HepG2 (cell line): ENCODE measurements around the gene LRRC8E.

Source experiments
- CREB1 ChIP-seq, 2 experiments: fragments of 450-650 bp in 1 of 2; IDR thresholded peaks; 2 replicates each; pipeline ENCODE4 v1.6.1; 2016 to 2017; ENCODE audit warnings: control low read depth in 1 of 2, mild to moderate bottlenecking in 1 of 2, missing compliant biosample characterization in 1 of 2, missing genetic modification characterization in 1 of 2
- CTCF ChIP-seq: sonication (generic); formaldehyde crosslinking; IDR thresholded peaks from 2 replicates; pipeline ENCODE4 v1.5.0; 2020; ENCODE audit warnings: mild to moderate bottlenecking, missing genetic modification reagents, moderate library complexity
- NFYB ChIP-seq: sonication (generic); formaldehyde crosslinking; IDR thresholded peaks from 2 replicates; pipeline ENCODE4 v1.4.0; 2020; ENCODE audit warnings: missing genetic modification reagents
- POLR2AphosphoS5 ChIP-seq: IDR thresholded peaks from 2 replicates; pipeline ENCODE4 v1.6.1; 2012; ENCODE audit warnings: low read depth, low read length
- RBM39 ChIP-seq: fragments of 200-400 bp; formaldehyde crosslinking; IDR thresholded peaks from one replicate; pipeline ENCODE4 v1.6.1; 2018; ENCODE audit warnings: antibody characterized with exemption, mild to moderate bottlenecking, low read depth, low read length; ENCODE audit not compliant: poor library complexity, severe bottlenecking

GRCh38 chr19:7903244-7904073 is 15.1 kb downstream of the LRRC8E start, which contains the start of gene MAP2K7:
- TF ChIP-seq RBM39, result no peak
- TF ChIP-seq CTCF (CRISPR knock-in tag), result peak; percentile 99
- peak; percentile 76 for TF ChIP-seq CREB1 (IDR thresholded peaks at IDR 0.05)
- no peak for TF ChIP-seq CREB1 (CRISPR knock-in tag; IDR thresholded peaks at IDR 0.05)
- no peak for TF ChIP-seq NFYB (CRISPR knock-in tag)
- peak; percentile 98 for TF ChIP-seq POLR2AphosphoS5
